ENCODE data around the gene ICAM4.

The ICAM4 gene

GRCh38 chr19:10299545-10300458 is 13.0 kb downstream of the ICAM4 start:
- no peak for DNase-seq (ENCODE audit: extremely low spot score)
- POLR2A ChIA-PET: interaction anchor here (1.0 kb wide), 1 partner anchor 29 kb away, joined by 8 read pairs; the partner anchor contains the start of gene ICAM1
- no peak for TF ChIP-seq CTCF (IDR thresholded peaks at IDR 0.05; ENCODE audit: control extremely low read depth, extremely low read depth, low read depth, missing control alignments)
- CTCF ChIA-PET: interaction anchor here (1.1 to 2.1 kb wide), 4 partner anchors 11 to 41 kb away, joined by 3 to 8 read pairs (median 5); partner anchors contain the start of gene ICAM5

- ChIA-PET POLR2A (no interaction called here), CTCF (interaction anchor here (1.2 to 1.8 kb wide), 3 partner anchors 14 to 53 kb away, joined by 3 read pairs; no protein-coding TSS in a partner anchor)
- DNase-seq (ENCODE audit: extremely low spot score): no peak
- TF ChIP-seq CTCF (IDR thresholded peaks at IDR 0.05; ENCODE audit: control extremely low read depth, extremely low read depth, low read depth, missing control alignments): no peak
Observed at GRCh38 chr19:10305139-10305806, 18.5 kb downstream of the ICAM4 start.

GRCh38 chr19:10306327-10306726 is 19.6 kb downstream of the ICAM4 start:
- ChIA-PET CTCF (interaction anchor here (0.9 to 1.9 kb wide), 5 partner anchors 10 to 52 kb away, joined by 3 to 5 read pairs (median 3); no protein-coding TSS in a partner anchor), POLR2A (no interaction called here)

DNA sequence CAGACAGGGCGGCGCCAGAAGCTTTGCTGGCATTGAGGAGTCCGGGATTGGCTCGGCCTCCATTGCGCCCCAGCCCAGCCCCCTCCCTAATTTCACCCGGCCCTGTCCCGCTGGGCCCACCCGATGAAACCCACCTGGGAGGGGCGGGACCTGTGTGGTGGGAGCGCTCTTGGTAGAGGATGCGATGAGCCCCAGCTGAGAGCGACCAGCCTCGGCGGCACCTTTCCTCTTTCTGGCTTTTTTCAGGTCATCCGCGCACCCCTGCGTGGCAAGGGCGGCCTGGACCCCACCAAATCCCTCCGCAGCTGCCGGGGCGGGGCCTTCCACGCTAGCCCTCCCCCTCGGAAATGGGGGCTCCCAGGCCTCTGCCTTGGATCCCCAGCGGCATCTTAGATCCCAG is 22.7 kb downstream of the ICAM4 start, which contains the start of gene ZGLP1:
TSS of gene ZGLP1 (minus strand) at position 393 of the 400 bp plus-strand sequence.
- ChIA-PET POLR2A (no interaction called here), CTCF (interaction anchor here (1.5 kb wide), 1 partner anchor 50 kb away, joined by 7 read pairs; no protein-coding TSS in a partner anchor)
- no peak for TF ChIP-seq CTCF (IDR thresholded peaks at IDR 0.05; ENCODE audit: control extremely low read depth, extremely low read depth, low read depth, missing control alignments)
- DNase-seq (ENCODE audit: extremely low spot score): no peak

More at GRCh38 chr19:10306327-10306726, 19.6 kb downstream of the ICAM4 start:
- no peak for DNase-seq (ENCODE audit: extremely low spot score)
- TF ChIP-seq CTCF (IDR thresholded peaks at IDR 0.05; ENCODE audit: control extremely low read depth, extremely low read depth, low read depth, missing control alignments): no peak

DNA sequence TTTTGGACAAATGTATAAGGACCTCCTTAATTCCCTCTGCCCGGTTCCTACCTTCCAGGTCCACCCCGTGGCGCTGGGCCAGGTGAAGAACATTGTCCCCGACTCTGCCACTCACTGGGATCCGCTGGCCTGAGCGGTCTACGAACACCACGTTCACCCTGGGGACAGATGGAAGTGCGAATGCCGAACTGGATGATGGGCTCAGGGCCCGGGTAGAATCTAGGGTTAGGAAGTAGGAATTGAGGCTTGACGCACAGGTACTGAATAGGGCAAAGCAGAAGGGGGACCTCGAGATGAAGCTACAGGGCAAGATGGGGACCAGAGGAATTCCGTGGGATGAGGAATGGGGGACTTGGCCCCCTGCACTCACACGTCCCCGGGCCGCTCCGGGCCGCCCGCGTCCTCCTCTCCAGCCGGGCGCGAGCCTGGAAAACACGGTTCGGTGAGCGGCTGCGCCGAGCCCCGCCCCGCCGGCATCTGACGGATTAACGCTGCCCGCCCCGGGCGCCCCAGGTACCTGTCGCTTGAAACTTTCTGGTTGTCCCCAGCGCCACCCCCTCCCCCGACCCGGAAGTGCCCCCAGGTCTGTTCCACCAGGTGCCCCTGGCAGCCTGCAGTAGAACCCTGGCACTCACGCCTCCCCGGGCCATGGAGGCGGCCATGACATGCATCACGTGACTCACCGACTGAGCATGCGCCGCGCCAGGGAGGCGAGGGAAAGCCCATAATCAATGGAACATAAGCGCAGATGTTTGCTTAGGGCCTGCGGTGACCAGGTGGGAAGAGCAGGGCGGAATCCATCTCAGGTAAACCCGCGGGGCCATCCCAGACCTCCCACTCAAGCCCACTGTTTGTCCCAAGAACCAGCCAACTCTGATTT is 28.8 kb downstream of the ICAM4 start, which contains the start of gene FDX2:
TSS of gene FDX2 (minus strand) at position 681 of the 880 bp plus-strand sequence. CDS start at position 662, 19 bp downstream.
- CTCF ChIA-PET: interaction anchor here (1.9 kb wide), 1 partner anchor 75 kb away, joined by 4 read pairs; no protein-coding TSS in a partner anchor
- no peak for TF ChIP-seq CTCF (IDR thresholded peaks at IDR 0.05; ENCODE audit: control extremely low read depth, extremely low read depth, low read depth, missing control alignments)
- peak; percentile 95 for DNase-seq (ENCODE audit: extremely low spot score)
- POLR2A ChIA-PET: no interaction called here
